Epithelial cell of esophagus (primary cell): Measurements from ENCODE around the gene GALNT16.
"Not testable (repeated sequence)": the region's sequence is repeated elsewhere in the genome, so short reads cannot be mapped to it uniquely, and the experiment has no call there.

ENCODE experiments used
- DNase-seq: peaks from one replicate; pipeline ENCODE4 v3.0.0; 2010; ENCODE audit warnings: low read depth
- H3K4me3 ChIP-seq: 2 replicates; pipeline ENCODE4 v1.5.1; 2011; ENCODE audit warnings: mild to moderate bottlenecking, low read length, control low read depth
- CTCF ChIP-seq: IDR thresholded peaks from 2 replicates; pipeline ENCODE4 v1.5.1; 2011; ENCODE audit warnings: low read depth, mild to moderate bottlenecking, low read length, control low read depth, inconsistent platforms; ENCODE audit not compliant: insufficient read depth; ENCODE audit errors: missing control alignments

The GALNT16 gene

GRCh38 chr14:69373104-69373503 lies 113.1 kb downstream of the GALNT16 start:
- DNase-seq: no peak
- H3K4me3 ChIP-seq: no peak overlapping the region
- no peak for TF ChIP-seq CTCF

- no peak for DNase-seq
- H3K4me3 ChIP-seq: no peak overlapping the region
- no peak for TF ChIP-seq CTCF
These were observed 114.3 kb downstream of the GALNT16 start for GRCh38 chr14:69374235-69374634.

- DNase-seq: no peak
- H3K4me3 ChIP-seq: no peak overlapping the region
- TF ChIP-seq CTCF: no peak
These were observed 115.2 kb downstream of the GALNT16 start for GRCh38 chr14:69375182-69375581.

- TF ChIP-seq CTCF: no peak
- DNase-seq: no peak
- H3K4me3 ChIP-seq: no peak overlapping the region
These were observed 115.8 kb downstream of the GALNT16 start for GRCh38 chr14:69375722-69376121.

GRCh38 chr14:69376439-69376838 lies 116.5 kb downstream of the GALNT16 start:
- peak; percentile 94 for DNase-seq
- TF ChIP-seq CTCF: no peak
- no peak overlapping the region for H3K4me3 ChIP-seq

GRCh38 chr14:69378274-69378673 lies 118.3 kb downstream of the GALNT16 start:
- TF ChIP-seq CTCF: no peak
- H3K4me3 ChIP-seq: no peak overlapping the region
- DNase-seq: peak; percentile 34

GRCh38 chr14:69387311-69387710 lies 127.4 kb downstream of the GALNT16 start:
- no peak for TF ChIP-seq CTCF
- peak; percentile 33 for DNase-seq
- no peak overlapping the region for H3K4me3 ChIP-seq

GRCh38 chr14:69391400-69391799 lies 131.4 kb downstream of the GALNT16 start:
- H3K4me3 ChIP-seq: not testable (repeated sequence)

More at GRCh38 chr14:69391400-69391799, 131.4 kb downstream of the GALNT16 start:
- peak; percentile 11 for DNase-seq
